IgD-negative memory B cell (primary cell): ENCODE measurements around the gene ARID5A. TPM values are rescaled to one million over a fixed set of nuclear protein-coding genes. Genes with fewer than 3 reads are reported as not detected.
"Not testable (repeated sequence)": the region's sequence is repeated elsewhere in the genome, so short reads cannot be mapped to it uniquely, and the experiment has no call there.

ENCODE experiments used
- H3K27ac Mint-ChIP-seq, 3 donors: one replicate each; pipeline ENCODE4 v1.8.0; 2020 to 2022; ENCODE audit warnings: mild to moderate bottlenecking in 3 of 3, mixed read lengths in 3 of 3, moderate library complexity in 1 of 3
- H3K27me3 Mint-ChIP-seq: one replicate; pipeline ENCODE4 v1.8.0; 2021; ENCODE audit warnings: mixed read lengths
- H3K36me3 Mint-ChIP-seq: one replicate; pipeline ENCODE4 v1.8.0; 2020; ENCODE audit warnings: mild to moderate bottlenecking, mixed read lengths
- H3K4me1 Mint-ChIP-seq, 3 donors: one replicate each; pipeline ENCODE4 v1.8.0; 2020 to 2022; ENCODE audit warnings: mixed read lengths in 3 of 3, mild to moderate bottlenecking in 1 of 3
- H3K4me3 Mint-ChIP-seq, 4 donors: one replicate each; pipeline ENCODE4 v1.8.0; 2020 to 2022; ENCODE audit warnings: mild to moderate bottlenecking in 4 of 4, mixed read lengths in 4 of 4, moderate library complexity in 3 of 4
- H3K9me3 Mint-ChIP-seq, 3 donors: one replicate each; pipeline ENCODE4 v1.8.0; 2020 to 2021; ENCODE audit warnings: mixed read lengths in 3 of 3, mild to moderate bottlenecking in 1 of 3
- polyA plus RNA-seq: library from polyadenylated mRNA; unstranded; fragments of 300-500 nt; fragmentation: Illumina TruSeq; gene quantifications from one replicate; pipeline ENCODE4 v1.2.3, GENCODE V29; 2021

ARID5A gene, protein sequence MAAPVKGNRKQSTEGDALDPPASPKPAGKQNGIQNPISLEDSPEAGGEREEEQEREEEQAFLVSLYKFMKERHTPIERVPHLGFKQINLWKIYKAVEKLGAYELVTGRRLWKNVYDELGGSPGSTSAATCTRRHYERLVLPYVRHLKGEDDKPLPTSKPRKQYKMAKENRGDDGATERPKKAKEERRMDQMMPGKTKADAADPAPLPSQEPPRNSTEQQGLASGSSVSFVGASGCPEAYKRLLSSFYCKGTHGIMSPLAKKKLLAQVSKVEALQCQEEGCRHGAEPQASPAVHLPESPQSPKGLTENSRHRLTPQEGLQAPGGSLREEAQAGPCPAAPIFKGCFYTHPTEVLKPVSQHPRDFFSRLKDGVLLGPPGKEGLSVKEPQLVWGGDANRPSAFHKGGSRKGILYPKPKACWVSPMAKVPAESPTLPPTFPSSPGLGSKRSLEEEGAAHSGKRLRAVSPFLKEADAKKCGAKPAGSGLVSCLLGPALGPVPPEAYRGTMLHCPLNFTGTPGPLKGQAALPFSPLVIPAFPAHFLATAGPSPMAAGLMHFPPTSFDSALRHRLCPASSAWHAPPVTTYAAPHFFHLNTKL
- polyA plus RNA-seq, result 62.3 TPM

DNA sequence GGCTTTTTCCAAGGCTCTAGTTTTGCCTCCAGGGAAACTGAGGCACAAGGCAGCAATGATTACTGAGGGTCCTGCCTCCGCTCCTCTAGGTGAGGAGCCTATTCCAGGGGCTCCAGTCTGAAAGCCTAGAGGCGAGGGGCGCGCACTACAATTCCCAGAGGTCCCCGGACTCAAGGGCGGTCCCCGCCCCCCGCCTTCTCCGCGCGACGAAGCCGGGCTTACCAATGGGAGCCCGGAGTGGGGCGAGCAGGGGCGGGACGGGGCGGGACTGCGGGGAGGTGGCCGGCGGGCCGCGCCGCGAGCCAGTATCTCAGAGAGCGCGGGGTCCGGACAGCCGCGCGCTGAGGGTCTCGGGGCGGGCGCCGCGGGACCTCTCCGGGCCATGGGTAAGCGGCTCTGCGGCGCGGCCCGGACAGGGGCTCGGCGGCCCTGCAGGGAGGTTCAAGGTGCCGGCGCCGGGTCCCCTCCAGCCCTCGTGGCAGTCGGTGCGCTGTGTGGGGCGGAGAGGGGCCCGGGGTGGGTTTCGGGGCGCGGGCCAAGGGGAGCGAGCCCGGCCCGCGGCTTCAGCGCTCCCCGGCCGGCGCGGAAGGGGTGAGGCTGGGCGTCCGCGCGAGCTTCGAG, at the start of gene ARID5A:
Gene ARID5A (plus strand): TSS at position 308 of the 621 bp plus-strand sequence. CDS start 75 bp downstream, at position 383.
- Mint-ChIP-seq H3K9me3 (no peaks in the 10 kb centered on the region), H3K27me3 (no peaks in the 10 kb centered on the region), H3K4me3 (peak within 1 kb of the TSS; percentile 90 to 98 (median 96)), H3K4me1 (peaks cover 17 to 30% (median 27%) of the 10 kb centered on the region in 3 donors), H3K27ac (peak within 1 kb of the TSS; percentile 97 to 99 (median 97)), H3K36me3 (peaks cover 3% of the 10 kb centered on the region)

DNA sequence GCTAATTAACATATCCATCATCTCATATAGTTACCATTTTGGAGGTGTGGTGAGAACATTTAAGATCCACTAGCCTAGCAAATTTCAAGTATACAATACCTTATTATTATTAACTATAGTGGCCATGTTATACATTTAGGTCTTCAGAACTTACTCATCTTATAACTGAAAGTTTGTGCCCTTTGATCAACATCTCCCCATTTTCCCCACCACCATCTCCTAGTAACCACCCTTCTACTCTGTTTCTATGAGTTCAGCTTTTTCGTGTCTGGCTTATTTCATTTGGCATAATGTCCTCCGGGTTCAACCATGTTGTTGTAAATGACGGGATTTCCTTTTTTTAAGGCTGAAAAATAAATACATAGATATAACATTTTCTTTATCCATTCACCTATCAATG, 47.3 kb upstream of the ARID5A start:
- peaks cover 12 to 16% (median 15%) of the 10 kb centered on the region in 3 donors for H3K4me1 Mint-ChIP-seq

DNA sequence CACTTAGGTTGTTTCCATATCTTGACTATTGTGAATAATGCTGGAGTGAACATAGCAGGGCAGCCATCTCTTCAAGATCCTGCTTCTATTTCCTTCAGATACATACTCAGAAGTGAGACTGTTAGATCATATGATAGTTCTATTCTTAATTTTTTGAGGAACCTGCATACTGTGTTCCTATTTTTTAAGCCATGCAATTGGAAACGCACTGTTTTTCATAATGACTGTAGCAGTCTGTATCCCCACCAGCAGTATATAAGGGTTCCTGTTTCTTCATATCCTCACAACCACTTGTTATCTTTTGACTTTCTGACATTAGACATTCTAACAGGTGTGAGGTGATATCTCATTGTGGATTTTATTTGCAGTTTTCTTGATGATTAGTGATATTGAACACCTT, 46.9 kb upstream of the ARID5A start:
- Mint-ChIP-seq H3K4me1 (peaks cover 12 to 15% (median 14%) of the 10 kb centered on the region in 3 donors), H3K36me3 (no peaks in the 10 kb centered on the region), H3K27ac (peak overlapping the region in 1 of 3 donors; percentile 91), H3K4me3 (no peak overlapping the region), H3K9me3 (peaks cover 0 to 3% (median 1%) of the 10 kb centered on the region in 3 donors), H3K27me3 (no peaks in the 10 kb centered on the region)

More for the DNA sequence above, 47.3 kb upstream of the ARID5A start:
- H3K4me3 Mint-ChIP-seq, result no peak overlapping the region
- H3K27me3 Mint-ChIP-seq, result no peaks in the 10 kb centered on the region
- no peaks in the 10 kb centered on the region for H3K36me3 Mint-ChIP-seq
- H3K27ac Mint-ChIP-seq, result peak overlapping the region in 1 of 3 donors; percentile 91
- H3K9me3 Mint-ChIP-seq, result peaks cover 0 to 2% (median under 1%) of the 10 kb centered on the region in 3 donors

DNA sequence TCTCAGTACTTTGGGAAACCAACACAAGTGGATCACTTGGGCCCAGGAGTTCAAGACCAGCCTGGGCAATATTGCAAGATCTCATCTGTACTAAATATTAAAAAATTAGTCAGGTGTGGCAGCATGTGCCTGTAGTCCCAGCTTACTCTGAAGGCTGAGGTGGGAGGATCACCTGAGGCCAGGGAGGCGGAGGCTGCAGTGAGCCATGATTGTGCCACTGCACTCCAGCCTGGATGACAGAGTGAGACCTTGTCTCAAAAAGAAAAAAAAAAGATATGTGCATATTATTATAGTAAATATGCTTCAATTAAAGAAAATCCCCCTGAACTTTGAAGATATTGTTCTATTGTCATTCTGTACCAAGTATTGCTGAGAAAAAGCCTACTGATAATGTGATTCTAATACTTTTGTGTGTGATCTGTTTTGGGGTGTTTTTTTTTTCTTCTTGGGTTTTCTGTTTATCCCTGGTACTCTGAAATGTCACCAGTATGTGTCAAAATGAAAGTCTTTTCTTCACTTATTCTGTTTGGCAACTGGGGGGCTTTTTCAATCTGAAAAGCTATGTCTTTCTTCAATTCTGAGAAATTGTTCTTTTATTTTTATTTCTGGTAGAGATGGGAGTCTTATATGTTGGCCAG, 44.6 kb upstream of the ARID5A start:
- no peak overlapping the region for H3K27ac Mint-ChIP-seq

DNA sequence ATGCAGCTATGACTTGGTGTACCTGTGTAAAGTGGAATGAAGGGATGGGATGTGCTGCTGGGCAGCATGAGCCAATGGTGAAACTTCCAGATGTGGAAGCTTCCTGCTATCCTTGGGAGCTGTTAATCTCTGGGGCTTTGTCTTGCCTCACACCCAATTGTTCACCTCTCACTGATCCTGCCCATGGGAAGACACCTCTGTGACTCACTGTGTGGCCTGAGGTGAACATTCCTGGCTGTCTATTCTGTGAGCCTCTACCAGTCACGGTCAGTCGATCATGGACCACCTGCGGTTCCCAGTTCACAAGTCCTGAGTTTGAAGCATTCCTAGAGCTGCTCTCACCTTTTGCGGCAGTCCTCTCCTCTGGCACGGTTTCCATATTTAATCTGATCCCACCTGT, 43.5 kb upstream of the ARID5A start:
- Mint-ChIP-seq H3K4me3 (no peak overlapping the region), H3K4me1 (peaks cover 0 to 2% (median 0%) of the 10 kb centered on the region in 3 donors), H3K36me3 (peaks cover 1% of the 10 kb centered on the region), H3K27ac (no peak overlapping the region), H3K27me3 (peaks cover 5% of the 10 kb centered on the region), H3K9me3 (peaks cover 0 to 15% (median 7%) of the 10 kb centered on the region in 3 donors)

More for the DNA sequence above, 44.6 kb upstream of the ARID5A start:
- no peak overlapping the region for H3K4me3 Mint-ChIP-seq
- H3K27me3 Mint-ChIP-seq, result peaks cover 5% of the 10 kb centered on the region
- H3K4me1 Mint-ChIP-seq, result peaks cover 0 to 3% (median 0%) of the 10 kb centered on the region in 3 donors
- H3K36me3 Mint-ChIP-seq, result peaks cover 1% of the 10 kb centered on the region
- H3K9me3 Mint-ChIP-seq, result peaks cover 0 to 15% (median 7%) of the 10 kb centered on the region in 3 donors

DNA sequence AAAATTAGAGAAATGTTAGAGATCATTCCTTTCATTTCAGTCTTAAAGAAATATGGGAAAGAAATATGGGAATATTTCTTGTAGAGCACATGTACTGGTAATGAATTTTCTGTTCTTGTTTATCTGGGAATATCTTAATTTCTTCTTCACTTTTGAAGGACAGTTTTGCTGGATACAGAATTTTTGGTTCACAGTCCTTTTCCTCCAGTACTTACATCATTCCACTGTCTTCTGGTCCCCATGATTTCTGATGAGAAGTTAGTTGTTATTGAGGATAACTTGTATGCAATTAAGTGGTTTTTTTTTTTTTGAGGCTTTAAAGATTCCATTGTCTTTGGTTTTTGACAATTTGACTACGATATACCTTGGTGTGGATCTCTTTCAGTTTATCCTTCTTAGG, 42.4 kb upstream of the ARID5A start:
- Mint-ChIP-seq H3K27me3 (peaks cover 6% of the 10 kb centered on the region), H3K36me3 (peaks cover 1% of the 10 kb centered on the region), H3K9me3 (peaks cover 0 to 15% (median 7%) of the 10 kb centered on the region in 3 donors), H3K27ac (no peak overlapping the region), H3K4me1 (no peaks in the 10 kb centered on the region), H3K4me3 (no peak overlapping the region)

DNA sequence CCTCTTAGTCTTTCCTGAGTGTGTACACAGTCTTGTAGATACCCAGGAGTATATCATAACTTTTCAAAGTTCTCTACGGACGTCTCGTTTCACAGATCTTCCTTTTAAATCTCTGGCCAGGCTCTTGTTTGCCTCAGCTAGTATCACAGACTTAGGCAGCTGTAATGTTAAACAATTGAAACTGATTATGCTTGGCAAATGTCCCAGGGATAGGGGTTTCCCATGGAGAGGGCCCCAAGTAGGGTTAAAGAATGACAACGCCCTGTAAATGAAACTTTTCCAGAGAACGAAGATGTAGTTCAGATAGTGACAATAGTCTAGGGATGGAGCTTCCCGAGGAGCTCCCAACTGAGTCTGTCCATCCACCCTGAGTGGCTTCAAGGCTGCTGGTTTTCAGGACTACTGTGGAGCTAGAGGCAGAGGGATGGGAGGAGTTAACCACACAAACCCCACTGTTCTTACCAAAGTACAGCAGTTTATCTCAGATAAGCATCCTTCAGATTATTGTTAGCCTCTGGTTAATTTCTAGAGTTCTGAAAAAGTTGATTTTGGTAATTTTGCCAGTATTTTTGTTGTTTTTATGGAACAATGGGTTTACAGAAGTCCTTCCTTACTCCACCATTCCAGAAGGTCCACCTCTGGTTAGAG, 40.4 kb upstream of the ARID5A start:
- Mint-ChIP-seq H3K27ac (no peak overlapping the region), H3K9me3 (peaks cover 0 to 15% (median 7%) of the 10 kb centered on the region in 3 donors), H3K36me3 (peaks cover 1% of the 10 kb centered on the region), H3K4me1 (peaks cover 0 to 3% (median 2%) of the 10 kb centered on the region in 3 donors), H3K27me3 (peaks cover 7% of the 10 kb centered on the region), H3K4me3 (no peak overlapping the region)

DNA sequence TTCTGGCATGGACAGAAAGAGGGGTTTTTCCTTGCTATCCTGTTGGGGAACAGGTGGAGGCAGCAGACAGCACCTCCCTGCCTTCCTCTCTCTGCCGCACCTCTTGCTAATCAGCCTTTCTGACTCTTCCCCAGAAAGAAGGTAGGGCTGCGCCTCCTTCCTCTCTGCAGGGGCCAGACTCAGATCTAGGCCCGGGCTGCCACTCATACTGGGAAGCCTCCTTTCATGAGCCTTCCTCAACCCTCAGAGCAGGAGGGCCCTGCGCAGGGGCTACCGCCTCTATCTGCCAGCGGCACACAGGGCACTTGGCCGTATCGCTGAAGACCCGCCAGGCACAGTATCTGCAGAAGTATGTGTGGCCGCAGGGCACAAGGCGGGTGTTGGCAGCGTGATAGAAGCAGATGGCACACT, 38.5 kb upstream of the ARID5A start:
- Mint-ChIP-seq H3K27me3 (peaks cover 7% of the 10 kb centered on the region), H3K4me3 (no peak overlapping the region), H3K27ac (no peak overlapping the region), H3K36me3 (peaks cover 1% of the 10 kb centered on the region), H3K9me3 (peaks cover 0 to 15% (median 7%) of the 10 kb centered on the region in 3 donors), H3K4me1 (peaks cover 0 to 12% (median 8%) of the 10 kb centered on the region in 3 donors)

DNA sequence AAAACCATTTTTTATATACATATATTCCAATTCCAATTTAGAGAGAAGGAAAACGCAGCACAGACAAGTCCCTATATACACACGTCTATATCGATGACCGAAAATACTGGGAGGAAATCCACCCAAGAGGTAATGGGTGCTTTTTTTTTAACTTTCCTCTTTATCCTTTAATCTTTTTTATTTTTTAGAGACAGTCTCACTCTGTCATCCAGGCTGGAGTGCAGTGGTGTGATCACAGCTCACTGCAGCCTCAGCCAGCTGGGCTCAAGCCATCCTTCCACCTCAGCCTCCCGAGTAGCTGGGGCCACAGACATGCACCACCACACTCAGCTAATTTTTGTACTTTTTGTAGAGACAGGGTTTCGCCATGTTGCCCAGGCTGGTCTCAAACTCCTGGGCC, 37.9 kb upstream of the ARID5A start:
- peaks cover 0 to 15% (median 7%) of the 10 kb centered on the region in 3 donors for H3K9me3 Mint-ChIP-seq
- H3K36me3 Mint-ChIP-seq, H3K27me3 Mint-ChIP-seq, H3K4me3 Mint-ChIP-seq: not testable (repeated sequence)
- H3K27ac Mint-ChIP-seq, result peak overlapping the region in 1 of 3 donors; percentile 39
- H3K4me1 Mint-ChIP-seq, result peaks cover 0 to 14% (median 8%) of the 10 kb centered on the region in 3 donors

DNA sequence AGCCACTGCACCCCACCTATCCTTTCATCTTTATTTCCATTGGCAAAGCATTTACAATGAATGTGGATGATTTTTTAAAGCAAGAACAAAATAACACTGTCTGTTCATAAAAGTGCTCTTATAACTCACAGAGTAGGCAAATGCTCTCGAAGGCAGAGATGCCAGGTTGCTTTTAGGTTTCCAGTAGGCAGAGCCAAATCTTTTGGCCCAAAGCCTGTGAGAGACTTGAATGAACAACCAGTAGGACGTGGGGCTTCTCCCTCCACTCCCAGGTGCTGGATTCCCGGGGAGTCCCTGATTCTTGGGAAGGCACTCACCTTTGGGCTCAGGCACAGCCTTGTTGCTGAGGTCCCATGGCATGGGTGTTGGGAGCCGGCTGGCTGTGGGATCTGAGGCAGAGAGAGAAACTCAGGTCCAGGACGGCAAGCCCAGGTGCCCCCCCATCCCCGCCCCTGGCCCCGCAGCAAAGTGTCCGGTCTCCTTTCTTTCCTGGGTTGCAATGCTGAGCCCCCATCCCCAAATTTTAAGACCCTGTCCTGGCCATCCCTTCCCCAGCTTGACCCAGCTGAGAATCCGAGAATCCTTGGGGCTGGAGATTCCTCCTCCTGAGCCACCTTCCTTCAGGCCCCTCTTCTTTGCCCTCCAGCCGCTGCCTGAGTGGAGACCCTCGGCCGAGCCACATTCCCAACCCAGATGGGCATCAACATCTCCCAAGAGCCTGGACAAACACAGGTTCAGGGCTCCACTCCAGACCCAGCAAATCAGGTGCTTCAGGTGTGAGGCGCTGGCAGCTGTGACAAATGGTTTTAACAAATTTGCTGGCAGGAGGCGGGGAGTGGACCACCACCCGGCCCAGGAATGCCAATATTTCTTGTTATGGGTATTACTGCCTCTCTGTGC, 37.2 kb upstream of the ARID5A start:
- Mint-ChIP-seq H3K27me3 (peaks cover 7% of the 10 kb centered on the region), H3K4me3 (no peak overlapping the region), H3K27ac (no peak overlapping the region), H3K4me1 (peaks cover 0 to 14% (median 8%) of the 10 kb centered on the region in 3 donors), H3K36me3 (peaks cover 1% of the 10 kb centered on the region), H3K9me3 (peaks cover 0 to 13% (median 6%) of the 10 kb centered on the region in 3 donors)

DNA sequence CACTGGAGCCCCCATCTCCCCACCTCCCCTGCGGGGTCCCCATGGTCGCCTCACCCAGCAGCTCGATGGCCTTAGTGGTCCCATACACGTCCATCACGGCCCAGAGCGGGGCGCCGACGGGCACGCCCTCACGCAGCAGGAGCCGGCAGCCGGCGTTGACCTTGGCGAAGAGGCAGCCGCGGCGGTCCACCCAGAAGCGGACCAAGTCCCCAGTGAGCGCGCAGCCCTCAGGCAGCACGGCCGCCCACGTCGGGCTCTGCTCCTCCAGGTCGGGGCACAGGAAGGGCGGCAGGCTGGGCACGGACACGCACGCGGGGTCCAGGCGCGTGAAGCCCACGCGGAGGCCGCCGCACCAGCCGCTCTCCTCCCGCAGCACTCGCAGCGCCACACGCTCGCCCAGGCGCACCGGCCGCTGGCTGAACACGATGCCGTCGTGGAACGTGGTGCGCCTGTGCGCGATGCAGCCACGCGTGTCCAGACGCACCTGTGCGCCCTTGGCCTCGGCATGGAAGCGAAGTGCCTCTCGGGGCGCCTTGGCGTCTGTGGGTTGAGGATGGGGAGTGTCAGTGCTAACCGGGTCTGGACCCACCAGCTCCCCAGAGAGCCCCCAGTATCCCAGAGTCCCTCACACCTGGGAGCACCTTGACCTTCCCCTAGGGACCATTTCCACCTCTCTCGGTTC, 36.0 kb upstream of the ARID5A start:
- no peak overlapping the region for H3K4me3 Mint-ChIP-seq
- H3K27me3 Mint-ChIP-seq, result peaks cover 7% of the 10 kb centered on the region

DNA sequence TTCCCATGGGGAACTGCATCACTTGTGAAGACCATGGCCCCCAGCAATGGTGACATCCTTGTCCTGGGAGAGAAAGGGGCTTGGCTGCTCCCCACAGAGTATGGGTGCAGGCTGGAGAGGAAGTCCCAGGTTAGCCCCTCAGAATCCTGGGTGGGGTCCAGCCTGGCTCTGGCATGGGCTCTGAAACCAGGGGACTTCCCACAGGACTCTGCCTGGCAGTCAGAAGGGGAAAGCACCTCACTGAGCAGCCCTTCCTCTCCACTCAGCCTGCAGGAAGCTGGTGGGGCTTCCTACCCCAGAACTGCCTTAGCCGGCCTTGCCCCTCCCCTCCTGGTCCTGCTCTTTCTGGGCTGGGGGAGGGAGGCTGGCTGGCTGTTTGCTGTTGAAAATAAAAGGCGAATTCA, 35.1 kb upstream of the ARID5A start:
- Mint-ChIP-seq H3K4me1 (peaks cover 0 to 14% (median 8%) of the 10 kb centered on the region in 3 donors), H3K4me3 (peak overlapping the region in 2 of 4 donors; percentile 45 to 86), H3K27me3 (peaks cover 3% of the 10 kb centered on the region), H3K27ac (peak overlapping the region in 1 of 3 donors; percentile 63), H3K36me3 (no peaks in the 10 kb centered on the region), H3K9me3 (no peaks in the 10 kb centered on the region)

More for the DNA sequence above, 36.0 kb upstream of the ARID5A start:
- peaks cover 0 to 7% (median 1%) of the 10 kb centered on the region in 3 donors for H3K9me3 Mint-ChIP-seq
- no peaks in the 10 kb centered on the region for H3K36me3 Mint-ChIP-seq
- H3K27ac Mint-ChIP-seq, result peak overlapping the region in 2 of 3 donors; percentile 63 to 81
- H3K4me1 Mint-ChIP-seq, result peaks cover 0 to 14% (median 8%) of the 10 kb centered on the region in 3 donors
